CD4-positive, alpha-beta memory T cell (primary cell): ENCODE measurements around the gene PNCK. TPM values are rescaled to one million over a fixed set of nuclear protein-coding genes. Genes with fewer than 3 reads are reported as not detected.

Experiments
- CTCF ChIA-PET: fragments of 350-600 bp; sonication (Branson Sonifier 250); formaldehyde crosslinking; loops from one replicate; lab custom pipeline; 2021; ENCODE audit warnings: inconsistent platforms; ENCODE audit not compliant: partially characterized antibody; lab: Charles Lee
- POLR2A ChIA-PET: fragments of 350-600 bp; sonication (Branson Sonifier 250); formaldehyde crosslinking; loops from one replicate; lab custom pipeline; 2021; ENCODE audit not compliant: partially characterized antibody; lab: Charles Lee
- DNase-seq, 5 donors: peaks; one replicate each; pipeline versions ENCODE4 v3.0.0 to v3.0.0-alpha.2; 2020 to 2022; ENCODE audit warnings: mixed read lengths in 1 of 5
- H3K27ac ChIP-seq: one replicate; pipeline ENCODE4 v1.7.0; 2013; ENCODE audit warnings: low read depth, low read length
- H3K27me3 ChIP-seq: 2 replicates; pipeline ENCODE4 v1.7.0; 2013; ENCODE audit warnings: mild to moderate bottlenecking, low read length, moderate library complexity; ENCODE audit not compliant: insufficient read depth
- H3K36me3 ChIP-seq: 2 replicates; pipeline ENCODE4 v1.7.0; 2013; ENCODE audit warnings: mild to moderate bottlenecking, low read length, moderate library complexity; ENCODE audit not compliant: insufficient read depth
- H3K4me1 ChIP-seq: 2 replicates; pipeline ENCODE4 v1.7.0; 2013; ENCODE audit warnings: mild to moderate bottlenecking, low read length, moderate library complexity; ENCODE audit not compliant: insufficient read depth
- H3K4me3 ChIP-seq, 2 donors: one replicate each; pipeline ENCODE4 v1.7.0; 2013; ENCODE audit warnings: low read length in 2 of 2, mild to moderate bottlenecking in 1 of 2
- H3K9me3 ChIP-seq, 2 donors: one replicate each; pipeline ENCODE4 v1.7.0; 2013; ENCODE audit warnings: low read length in 2 of 2, control low read depth in 1 of 2; ENCODE audit not compliant: control insufficient read depth in 1 of 2
- H3K27ac Mint-ChIP-seq, 7 donors: one replicate each; pipeline ENCODE4 v1.8.0; 2020 to 2021; ENCODE audit warnings: mixed read lengths in 7 of 7, mild to moderate bottlenecking in 6 of 7, inconsistent platforms in 3 of 7, moderate library complexity in 3 of 7
- H3K27me3 Mint-ChIP-seq, 2 donors: one replicate each; pipeline ENCODE4 v1.8.0; 2020 to 2021; ENCODE audit warnings: mixed read lengths in 2 of 2
- H3K36me3 Mint-ChIP-seq, 2 donors: one replicate each; pipeline ENCODE4 v1.8.0; 2020 to 2021; ENCODE audit warnings: mixed read lengths in 2 of 2, inconsistent platforms in 1 of 2, mild to moderate bottlenecking in 1 of 2
- H3K4me1 Mint-ChIP-seq, 4 donors: one replicate each; pipeline ENCODE4 v1.8.0; 2020 to 2021; ENCODE audit warnings: mixed read lengths in 4 of 4, mild to moderate bottlenecking in 1 of 4
- H3K4me3 Mint-ChIP-seq, 8 donors: one replicate each; pipeline ENCODE4 v1.8.0; 2020 to 2021; ENCODE audit warnings: mixed read lengths in 8 of 8, mild to moderate bottlenecking in 7 of 8, moderate library complexity in 6 of 8, inconsistent platforms in 3 of 8
- H3K9me3 Mint-ChIP-seq, 8 donors: one replicate each; pipeline ENCODE4 v1.8.0; 2020 to 2021; ENCODE audit warnings: mixed read lengths in 8 of 8, mild to moderate bottlenecking in 5 of 8, inconsistent platforms in 3 of 8, moderate library complexity in 1 of 8
- intact Hi-C: fragments of 100-400 bp; cut with micrococcal nuclease; formaldehyde crosslinking; loops from one replicate; pipeline ENCODE4 v1.15.1; 2023
- polyA plus RNA-seq, 2 donors: library from polyadenylated mRNA; unstranded; fragments of 300-500 nt; fragmentation: Illumina TruSeq; gene quantifications; one replicate each; pipeline ENCODE4 v1.2.3, GENCODE V29; 2021
- total RNA-seq, 2 experiments: library from RNA; stranded (reverse); gene quantifications; one replicate each; pipeline ENCODE4 v1.2.3, GENCODE V29; 2021

The PNCK gene
- total and polyA plus RNA-seq, 4 experiments from 2014 or later = not detected

DNA sequence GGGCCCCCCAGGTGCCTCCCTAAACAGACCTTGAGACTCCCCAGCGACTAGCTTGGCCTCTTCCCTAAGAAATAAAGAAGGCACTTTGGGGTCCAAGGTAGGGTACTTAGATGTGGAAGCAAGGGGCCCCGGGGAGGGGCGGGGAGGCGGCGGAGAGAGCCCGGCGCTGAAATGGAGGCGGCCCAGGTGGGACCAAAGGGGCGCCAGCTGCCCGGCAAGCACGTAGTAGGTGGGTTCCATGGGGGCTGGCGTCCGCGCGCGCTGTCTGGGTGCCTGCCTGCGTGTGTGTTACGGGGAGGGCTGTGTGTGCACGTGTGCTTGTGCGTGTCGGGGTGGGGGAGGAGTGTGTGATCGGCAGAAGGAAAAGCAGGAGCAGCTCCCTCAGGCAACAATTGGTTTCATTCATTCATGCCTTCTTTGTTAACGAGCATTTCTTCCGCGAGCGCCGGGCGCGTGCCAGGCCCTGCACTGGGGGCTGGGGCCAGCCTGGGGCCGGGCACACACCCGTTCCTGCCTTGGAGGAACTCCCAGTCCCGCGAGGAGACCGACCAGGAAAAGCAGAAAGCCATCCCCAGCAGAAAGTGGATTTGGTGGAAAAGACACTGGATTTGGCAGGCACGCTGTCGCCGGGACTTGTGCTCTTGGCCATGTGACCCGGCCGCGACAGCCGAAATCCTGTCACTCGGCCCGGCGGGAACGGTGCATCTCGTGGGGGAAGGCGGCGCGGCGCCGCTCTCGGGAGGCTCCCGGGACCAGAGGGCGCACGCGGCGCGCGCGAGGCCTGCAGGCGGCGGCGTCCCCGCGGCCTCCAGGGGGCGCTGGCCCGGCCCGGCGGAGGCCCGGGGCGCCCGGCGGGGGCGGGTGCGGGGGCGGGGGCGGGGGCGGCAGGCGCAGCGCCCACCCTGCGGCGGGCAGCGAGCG is 29.9 kb downstream of the PNCK start:
- Mint-ChIP-seq H3K27ac (no peak overlapping the region), H3K36me3 (no peaks in the 10 kb centered on the region), H3K4me1 (peaks cover 7 to 14% (median 11%) of the 10 kb centered on the region in 4 donors), H3K4me3 (peak overlapping the region in 6 of 8 donors; percentile 47 to 74 (median 58)), H3K9me3 (peaks cover 0 to 3% (median 0%) of the 10 kb centered on the region in 8 donors), H3K27me3 (peaks cover 13% of the 10 kb centered on the region in 2 donors)
- Histone ChIP-seq H3K27me3 (peaks cover 10% of the 10 kb centered on the region), H3K4me3 (no peak overlapping the region), H3K27ac (no peak overlapping the region), H3K4me1 (peaks cover 10% of the 10 kb centered on the region), H3K9me3 (no peaks in the 10 kb centered on the region), H3K36me3 (no peaks in the 10 kb centered on the region)
- intact Hi-C loops = loop anchor here (1.0 kb wide), 1 partner anchor 33 kb away; no protein-coding TSS in a partner anchor
- POLR2A ChIA-PET = interaction anchor here (1.2 kb wide), 1 partner anchor 29 kb away, joined by 3 read pairs; no protein-coding TSS in a partner anchor
- CTCF ChIA-PET = interaction anchor here (0.9 to 1.2 kb wide), 2 partner anchors 21 to 104 kb away, joined by 3 to 4 read pairs; no protein-coding TSS in a partner anchor
- DNase-seq = no peak

DNA sequence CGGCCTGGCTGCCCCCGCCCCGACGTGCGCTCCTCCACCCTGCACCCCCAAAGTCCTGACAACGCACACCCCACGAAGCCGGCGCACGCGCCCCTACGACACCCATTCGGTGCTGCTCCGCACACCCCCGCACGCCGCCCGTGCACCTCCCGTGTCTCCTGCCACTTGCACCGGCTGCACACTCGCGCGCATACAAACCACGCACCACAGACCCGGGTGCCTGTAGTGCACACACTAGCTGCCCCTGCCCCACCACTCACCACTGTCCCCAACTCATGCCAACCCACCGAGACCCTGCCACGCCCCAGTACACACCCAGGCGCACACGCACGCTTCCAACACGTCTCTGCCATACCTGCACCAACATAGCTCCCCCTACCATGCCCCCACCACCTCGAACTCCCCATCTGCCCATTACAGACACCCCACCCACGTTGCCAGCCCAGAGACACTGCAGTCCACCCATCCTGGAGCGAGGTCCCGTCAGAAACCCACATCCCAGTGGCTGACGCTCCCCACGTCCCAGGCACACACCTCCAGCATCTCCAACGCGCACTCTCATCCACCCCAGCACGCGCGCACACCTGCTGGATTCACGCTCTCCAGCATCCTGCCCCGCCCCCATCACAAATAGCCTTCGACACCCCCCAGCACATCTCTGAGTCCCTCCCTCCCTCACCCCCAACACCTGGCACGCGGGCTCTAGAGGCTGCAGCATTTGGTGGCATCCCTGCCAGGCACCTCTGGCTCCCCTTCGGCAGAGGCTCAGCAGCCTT is 30.8 kb downstream of the PNCK start:
- Histone ChIP-seq H3K27ac (no peak overlapping the region), H3K9me3 (no peaks in the 10 kb centered on the region), H3K4me3 (no peak overlapping the region), H3K4me1 (peaks cover 10% of the 10 kb centered on the region), H3K36me3 (no peaks in the 10 kb centered on the region), H3K27me3 (peaks cover 10% of the 10 kb centered on the region)
- ChIA-PET POLR2A (interaction anchor here (1.2 kb wide), 1 partner anchor 28 kb away, joined by 3 read pairs; no protein-coding TSS in a partner anchor), CTCF (interaction anchor here (0.9 kb wide), 1 partner anchor 20 kb away, joined by 3 read pairs; no protein-coding TSS in a partner anchor)
- Mint-ChIP-seq H3K36me3 (no peaks in the 10 kb centered on the region), H3K4me1 (peaks cover 7 to 14% (median 11%) of the 10 kb centered on the region in 4 donors), H3K27me3 (peaks cover 13% of the 10 kb centered on the region in 2 donors), H3K9me3 (peaks cover 0 to 3% (median 0%) of the 10 kb centered on the region in 8 donors), H3K4me3 (peak overlapping the region in 7 of 8 donors; percentile 42 to 74 (median 67)), H3K27ac (peak overlapping the region in 1 of 7 donors; percentile 21)
- intact Hi-C loops = loop anchor here (1.0 kb wide), 1 partner anchor 33 kb away; no protein-coding TSS in a partner anchor
- no peak for DNase-seq

DNA sequence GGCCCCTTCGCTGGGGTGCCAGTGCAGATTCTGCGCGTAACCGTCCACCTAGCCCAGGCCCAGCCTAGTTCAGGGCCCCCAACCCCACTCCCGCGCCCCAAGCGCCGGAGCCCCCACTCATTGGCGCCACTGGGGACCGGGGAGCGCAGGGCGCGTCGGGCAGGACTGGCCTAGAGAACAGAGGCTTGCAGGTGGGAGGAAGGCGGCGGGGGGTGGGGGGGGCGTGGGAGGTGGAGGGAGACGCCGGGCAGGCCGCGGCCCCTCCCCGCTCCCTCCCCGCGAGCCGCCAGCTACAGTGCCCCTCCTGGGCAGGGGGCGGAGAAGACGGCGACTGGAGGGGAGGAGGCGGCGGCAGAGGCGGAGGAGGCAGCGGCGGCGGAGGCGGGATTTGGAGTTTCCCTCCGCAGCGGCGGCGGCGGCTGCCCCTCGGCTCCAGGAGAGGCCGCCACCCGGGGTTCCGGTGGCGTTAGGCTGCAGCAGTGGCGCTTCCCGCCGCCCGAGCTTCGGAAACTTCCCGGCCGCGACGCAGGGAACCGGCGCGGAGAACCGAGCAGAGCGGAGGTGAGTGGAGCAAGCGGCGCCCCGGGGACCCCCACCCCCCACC is 31.5 kb downstream of the PNCK start:
- Mint-ChIP-seq H3K4me3 (no peak overlapping the region), H3K27me3 (peaks cover 13% of the 10 kb centered on the region in 2 donors), H3K36me3 (no peaks in the 10 kb centered on the region), H3K9me3 (peaks cover 0 to 3% (median 0%) of the 10 kb centered on the region in 8 donors), H3K4me1 (peaks cover 7 to 14% (median 11%) of the 10 kb centered on the region in 4 donors), H3K27ac (no peak overlapping the region)
- no peak for DNase-seq
- Histone ChIP-seq H3K27ac (no peak overlapping the region), H3K36me3 (no peaks in the 10 kb centered on the region), H3K9me3 (no peaks in the 10 kb centered on the region), H3K4me1 (peaks cover 10% of the 10 kb centered on the region), H3K27me3 (peaks cover 10% of the 10 kb centered on the region), H3K4me3 (no peak overlapping the region)
- CTCF ChIA-PET = no interaction called here
- POLR2A ChIA-PET = interaction anchor here (0.8 kb wide), 1 partner anchor 43 kb away, joined by 3 read pairs; no protein-coding TSS in a partner anchor
- intact Hi-C loops = no loop called here

DNA sequence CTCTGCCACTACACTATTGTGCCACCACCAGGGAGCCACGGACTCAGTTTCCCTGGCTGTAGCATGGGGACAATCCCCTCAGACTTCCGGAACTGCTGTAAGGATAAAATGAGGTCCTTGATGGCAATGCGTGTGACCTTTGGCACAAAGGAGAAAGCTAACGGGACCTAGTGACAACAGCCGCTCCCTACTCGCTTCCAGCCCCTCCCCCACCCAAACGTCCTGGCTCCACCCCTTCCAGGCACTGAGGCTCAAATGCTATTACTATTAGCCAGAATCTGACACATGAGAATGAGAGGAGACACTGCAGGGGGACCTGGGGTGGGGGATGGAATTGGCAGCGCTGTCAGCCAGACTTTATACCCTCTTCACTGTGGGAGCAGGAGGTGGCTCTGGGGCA is 32.0 kb downstream of the PNCK start:
- Mint-ChIP-seq H3K27ac (no peak overlapping the region), H3K9me3 (peaks cover 0 to 3% (median 0%) of the 10 kb centered on the region in 8 donors), H3K36me3 (no peaks in the 10 kb centered on the region), H3K4me3 (peak overlapping the region in 5 of 8 donors; percentile 9 to 64 (median 44)), H3K4me1 (peaks cover 7 to 14% (median 11%) of the 10 kb centered on the region in 4 donors), H3K27me3 (peaks cover 13% of the 10 kb centered on the region in 2 donors)
- no peak overlapping the region for H3K4me3 ChIP-seq
- ChIA-PET POLR2A (interaction anchor here (0.8 kb wide), 1 partner anchor 42 kb away, joined by 3 read pairs; no protein-coding TSS in a partner anchor), CTCF (no interaction called here)
- no peaks in the 10 kb centered on the region for H3K36me3 ChIP-seq
- intact Hi-C loops = no loop called here
- H3K27ac ChIP-seq = no peak overlapping the region
- no peak for DNase-seq
- H3K9me3 ChIP-seq = no peaks in the 10 kb centered on the region
- H3K4me1 ChIP-seq = peaks cover 10% of the 10 kb centered on the region
- H3K27me3 ChIP-seq = peaks cover 10% of the 10 kb centered on the region

DNA sequence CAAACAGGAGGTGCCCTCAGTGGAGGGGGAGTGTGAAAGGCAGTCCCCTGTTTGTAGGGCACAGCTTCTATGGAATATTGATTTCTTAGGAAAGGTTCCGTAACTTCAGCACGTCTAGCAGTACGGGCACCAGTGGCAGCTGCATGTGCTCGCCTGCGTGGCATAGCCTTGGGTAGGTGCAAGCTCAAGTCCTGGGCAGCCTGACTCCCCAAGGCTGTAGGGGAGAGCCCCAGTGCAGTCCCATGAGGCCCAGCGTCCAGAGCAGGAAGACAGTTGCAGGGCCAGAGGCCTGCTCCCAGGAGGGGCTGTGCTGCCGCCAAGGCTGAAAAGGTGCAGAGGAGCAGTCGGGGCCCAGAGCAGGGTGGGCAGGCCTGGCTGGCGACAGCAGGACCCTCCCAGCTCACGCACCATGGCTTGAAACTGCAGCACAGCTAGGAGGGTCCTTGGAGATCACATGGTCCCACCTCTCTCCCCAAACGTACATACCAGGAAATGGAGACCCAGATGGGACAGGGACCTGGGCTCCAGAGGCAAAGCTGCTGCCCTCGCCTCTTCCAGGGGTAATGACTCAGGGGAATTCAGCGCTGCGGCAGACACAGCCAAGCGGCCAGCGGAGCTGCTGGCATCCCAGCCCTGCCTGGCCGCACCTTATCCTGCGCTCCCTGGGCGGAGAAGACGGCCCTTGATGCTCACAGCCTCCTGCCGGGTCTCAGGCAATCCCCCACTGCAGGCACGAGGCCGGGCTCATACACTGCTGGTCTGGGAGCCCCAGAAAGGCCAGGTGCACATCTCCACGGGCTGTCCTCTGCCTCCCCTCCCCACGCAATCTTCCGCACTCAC is 32.7 kb downstream of the PNCK start:
- no peak overlapping the region for H3K27ac Mint-ChIP-seq
- no peaks in the 10 kb centered on the region for H3K9me3 ChIP-seq
- H3K4me3 Mint-ChIP-seq = peak overlapping the region in 3 of 8 donors; percentile 34 to 49 (median 44)
- H3K36me3 ChIP-seq = no peaks in the 10 kb centered on the region
- intact Hi-C loops = no loop called here
- H3K4me3 ChIP-seq = no peak overlapping the region
- ChIA-PET POLR2A (interaction anchor here (1.4 kb wide), 1 partner anchor 30 kb away, joined by 3 read pairs; no protein-coding TSS in a partner anchor), CTCF (no interaction called here)
- peaks cover 10% of the 10 kb centered on the region for H3K27me3 ChIP-seq
- DNase-seq = peak in 1 of 5 donors; percentile 13
- peaks cover 0 to 3% (median 0%) of the 10 kb centered on the region in 8 donors for H3K9me3 Mint-ChIP-seq
- H3K27me3 Mint-ChIP-seq = peaks cover 10 to 13% of the 10 kb centered on the region in 2 donors
- peaks cover 10% of the 10 kb centered on the region for H3K4me1 ChIP-seq
- no peaks in the 10 kb centered on the region for H3K36me3 Mint-ChIP-seq
- peaks cover 7 to 14% (median 11%) of the 10 kb centered on the region in 4 donors for H3K4me1 Mint-ChIP-seq
- no peak overlapping the region for H3K27ac ChIP-seq
